SK-N-SH (cell line): ENCODE data around the gene WDR44.

Source experiments
- EZH2phosphoT487 ChIP-seq: fragments of 200-600 bp; sonication (generic); IDR thresholded peaks from 2 replicates; pipeline ENCODE4 v1.6.1; 2017; ENCODE audit warnings: low read depth, mixed run types, mild to moderate bottlenecking, antibody characterized with exemption, moderate library complexity, borderline replicate concordance
- FOXJ3 ChIP-seq: sonication (generic); formaldehyde crosslinking; IDR thresholded peaks from 2 replicates; pipeline ENCODE4 v1.5.1; 2020; ENCODE audit warnings: mild to moderate bottlenecking, missing genetic modification reagents
- NFIC ChIP-seq: IDR thresholded peaks from 2 replicates; pipeline ENCODE4 v1.4.0; 2012; ENCODE audit warnings: borderline replicate concordance
- RFX5 ChIP-seq: IDR thresholded peaks from 2 replicates; pipeline ENCODE4 v1.6.1; 2012; ENCODE audit warnings: mild to moderate bottlenecking, improper control_type of control experiment, low read length
- TAF1 ChIP-seq: IDR thresholded peaks from 2 replicates; pipeline ENCODE4 v1.6.1; 2012; ENCODE audit warnings: low read depth, mild to moderate bottlenecking, low read length, moderate library complexity, borderline replicate concordance
- TF ChIP-seq, protein P1 (sequence below): fragments of 200-600 bp; sonication (generic); IDR thresholded peaks from 2 replicates; pipeline ENCODE4 v1.6.1; 2017; ENCODE audit warnings: antibody characterized with exemption, mild to moderate bottlenecking, moderate library complexity

DNA sequence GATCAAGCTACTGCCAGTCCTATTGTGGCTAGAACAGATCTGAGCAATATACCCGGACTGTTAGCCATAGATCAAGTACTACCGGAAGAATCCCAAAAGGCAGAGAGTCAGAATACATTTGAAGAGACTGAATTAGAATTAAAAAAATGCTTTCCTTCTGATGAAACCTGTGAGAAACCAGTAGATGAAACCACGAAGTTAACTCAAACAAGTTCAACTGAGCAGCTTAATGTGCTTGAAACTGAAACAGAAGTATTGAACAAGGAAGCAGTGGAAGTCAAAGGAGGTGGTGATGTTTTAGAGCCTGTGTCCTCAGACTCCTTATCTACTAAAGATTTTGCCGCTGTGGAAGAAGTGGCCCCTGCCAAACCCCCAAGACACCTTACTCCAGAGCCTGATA is 46.8 kb downstream of the WDR44 start:
- TF ChIP-seq, protein P1, sequence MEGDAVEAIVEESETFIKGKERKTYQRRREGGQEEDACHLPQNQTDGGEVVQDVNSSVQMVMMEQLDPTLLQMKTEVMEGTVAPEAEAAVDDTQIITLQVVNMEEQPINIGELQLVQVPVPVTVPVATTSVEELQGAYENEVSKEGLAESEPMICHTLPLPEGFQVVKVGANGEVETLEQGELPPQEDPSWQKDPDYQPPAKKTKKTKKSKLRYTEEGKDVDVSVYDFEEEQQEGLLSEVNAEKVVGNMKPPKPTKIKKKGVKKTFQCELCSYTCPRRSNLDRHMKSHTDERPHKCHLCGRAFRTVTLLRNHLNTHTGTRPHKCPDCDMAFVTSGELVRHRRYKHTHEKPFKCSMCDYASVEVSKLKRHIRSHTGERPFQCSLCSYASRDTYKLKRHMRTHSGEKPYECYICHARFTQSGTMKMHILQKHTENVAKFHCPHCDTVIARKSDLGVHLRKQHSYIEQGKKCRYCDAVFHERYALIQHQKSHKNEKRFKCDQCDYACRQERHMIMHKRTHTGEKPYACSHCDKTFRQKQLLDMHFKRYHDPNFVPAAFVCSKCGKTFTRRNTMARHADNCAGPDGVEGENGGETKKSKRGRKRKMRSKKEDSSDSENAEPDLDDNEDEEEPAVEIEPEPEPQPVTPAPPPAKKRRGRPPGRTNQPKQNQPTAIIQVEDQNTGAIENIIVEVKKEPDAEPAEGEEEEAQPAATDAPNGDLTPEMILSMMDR: no peak
- TF ChIP-seq FOXJ3 (CRISPR knock-in tag) (no peak), RFX5 (no peak), TAF1 (no peak), EZH2phosphoT487 (no peak), NFIC (no peak)
